Psoas muscle (tissue), 8 donors: Measurements from ENCODE around the gene ATP8A2. TPM values are rescaled to one million over a fixed set of nuclear protein-coding genes. Genes with fewer than 3 reads are reported as not detected.
A peak's percentile ranks its signal among the peaks of the same experiment; 100 is the strongest.

Experiments used
- ATAC-seq, 4 donors: fragments of 200-7000 bp; cut with Tn5 transposase; one replicate each; pipeline ENCODE4 v1.9.1; 2020; ENCODE audit warnings: moderate library complexity in 3 of 4, mild to moderate bottlenecking in 2 of 4
- DNase-seq, 2 donors: peaks; one replicate each; pipeline ENCODE4 v3.0.0-alpha.2; 2020
- H3K27ac ChIP-seq: fragments of 200-600 bp; one replicate; pipeline ENCODE4 v1.8.0; 2022
- H3K27me3 ChIP-seq, 3 donors: fragments of 200-600 bp in 1 of 3; one replicate each; pipeline versions ENCODE4 v1.6.1 to v1.8.0; 2013 to 2022; ENCODE audit warnings: low read length in 2 of 3, mild to moderate bottlenecking in 2 of 3, moderate library complexity in 1 of 3; ENCODE audit not compliant: insufficient read depth in 3 of 3
- H3K36me3 ChIP-seq, 2 donors: fragments of 200-600 bp in 1 of 2; one replicate each; pipeline versions ENCODE4 v1.6.1 to v1.8.0; 2013 to 2022; ENCODE audit warnings: low read depth in 1 of 2, mild to moderate bottlenecking in 1 of 2, moderate library complexity in 1 of 2; ENCODE audit not compliant: insufficient read depth in 1 of 2
- H3K4me1 ChIP-seq: fragments of 200-600 bp; one replicate; pipeline ENCODE4 v1.8.0; 2022
- H3K4me3 ChIP-seq: fragments of 200-600 bp; one replicate; pipeline ENCODE4 v1.8.0; 2022; ENCODE audit warnings: mild to moderate bottlenecking
- H3K9me3 ChIP-seq: fragments of 200-600 bp; one replicate; pipeline ENCODE4 v1.8.0; 2022
- CTCF ChIP-seq: fragments of 200-600 bp; IDR thresholded peaks from one replicate; pipeline ENCODE4 v1.8.0; 2022; ENCODE audit warnings: antibody characterized with exemption
- WGBS, 3 donors: extraction: QIAGEN DNeasy Blood & Tissue Kit; methylation state at CpG; one replicate each; pipeline versions ENCODE4 v1.1.6 to v1.1.7; 2013; 5-methylcytosine and 5-hydroxymethylcytosine counted together
- intact Hi-C, 2 donors: fragments of 100-400 bp; cut with DNase I; formaldehyde crosslinking; loops; one replicate each; pipeline versions ENCODE4 v1.11.0 to v1.14.2; 2022
- polyA plus RNA-seq, 3 donors: library from polyadenylated mRNA; stranded (reverse); fragments of 200-250 nt; gene quantifications; one replicate each; pipeline ENCODE4 v1.2.3, GENCODE V29; 2013
- total RNA-seq, 4 donors: library from RNA; stranded (reverse); fragmentation: NEBNext Ultra II Directional in 2 of 4; extraction: Animal tissue kit (Norgen Biotek cat#: 25700) in 2 of 4; gene quantifications; one replicate each; pipeline versions ENCODE4 v1.2.1 to v1.2.4, GENCODE V29; 2021 to 2023
- donor health status: healthy with polysubstance abuse.
- donor health status: DM: no; HTN: no; CAD: no; lungs with moderate emphysema.
- donor health status: Bipolar disorder and iron deficiency.
- donor health status: healthy.
- donor health status: DM: yes; HTN: yes; CAD: no.
- donor health status: DM: no; HTN: no; CAD: no.
- donor health status: DM: no; HTN: no; CAD: no.
- donor health status: DM: yes; HTN: yes; CAD: no.

Gene ATP8A2
- total and polyA plus RNA-seq, 7 donors = 0.02 to 0.22 (median 0.04) TPM; not detected in 2

- no peak for DNase-seq
- WGBS, 3 donors = 78 to 87% (median 87%) methylated on average over 7 of the region's 7 CpGs
- H3K4me1 ChIP-seq = peaks cover 34% of the 10 kb centered on the region
- TF ChIP-seq CTCF = no peak
- intact Hi-C loops = loop anchor here in 1 of 2 donors (5.0 kb wide), 1 partner anchor 49 kb away; no protein-coding TSS in a partner anchor
- H3K36me3 ChIP-seq = no peaks in the 10 kb centered on the region
- H3K27ac ChIP-seq = peak overlapping the region; percentile 84
- no peaks in the 10 kb centered on the region for H3K27me3 ChIP-seq
- H3K9me3 ChIP-seq = no peaks in the 10 kb centered on the region
- no peak overlapping the region for H3K4me3 ChIP-seq
- ATAC-seq = no peak
Measured at GRCh38 chr13:26020891-26021290, 649.1 kb downstream of the ATP8A2 start.

- peak; percentile 39 to 62 (median 50) for ATAC-seq
- 23 to 46% (median 44%) methylated on average over 2 of the region's 2 CpGs for WGBS, 3 donors
Measured at GRCh38 chr13:26021516-26021915, 649.7 kb downstream of the ATP8A2 start.

GRCh38 chr13:26021956-26022355 lies 650.2 kb downstream of the ATP8A2 start:
- peak overlapping the region; percentile 84 for H3K27ac ChIP-seq
- WGBS, 3 donors = 31 to 46% (median 35%) methylated on average over 3 of the region's 3 CpGs
- peak; percentile 27 to 58 (median 34) for ATAC-seq
- no peaks in the 10 kb centered on the region for H3K27me3 ChIP-seq
- intact Hi-C loops = loop anchor here in 1 of 2 donors (2.0 to 5.0 kb wide), 2 partner anchors 29 to 50 kb away; no protein-coding TSS in a partner anchor
- no peaks in the 10 kb centered on the region for H3K9me3 ChIP-seq
- DNase-seq = no peak
- TF ChIP-seq CTCF = no peak
- H3K4me3 ChIP-seq = no peak overlapping the region
- peaks cover 34% of the 10 kb centered on the region for H3K4me1 ChIP-seq
- no peaks in the 10 kb centered on the region for H3K36me3 ChIP-seq

More at GRCh38 chr13:26021516-26021915, 649.7 kb downstream of the ATP8A2 start:
- no peak for DNase-seq
- peak overlapping the region; percentile 84 for H3K27ac ChIP-seq
- TF ChIP-seq CTCF = no peak
- H3K4me1 ChIP-seq = peaks cover 34% of the 10 kb centered on the region
- intact Hi-C loops = loop anchor here in 1 of 2 donors (5.0 kb wide), 1 partner anchor 49 kb away; no protein-coding TSS in a partner anchor
- H3K9me3 ChIP-seq = no peaks in the 10 kb centered on the region
- no peaks in the 10 kb centered on the region for H3K36me3 ChIP-seq
- H3K27me3 ChIP-seq = no peaks in the 10 kb centered on the region
- H3K4me3 ChIP-seq = no peak overlapping the region

- peak; percentile 94 to 98 (median 96) for ATAC-seq
- Histone ChIP-seq H3K27me3 (no peaks in the 10 kb centered on the region), H3K4me3 (no peak overlapping the region), H3K36me3 (no peaks in the 10 kb centered on the region), H3K27ac (peak overlapping the region; percentile 84), H3K9me3 (no peaks in the 10 kb centered on the region), H3K4me1 (peaks cover 30% of the 10 kb centered on the region)
- intact Hi-C loops = loop anchor here in 1 of 2 donors (2.0 to 5.0 kb wide), 2 partner anchors 28 to 50 kb away; no protein-coding TSS in a partner anchor
- TF ChIP-seq CTCF = no peak
- WGBS, 3 donors = 33 to 41% (median 36%) methylated on average over 13 of the region's 13 CpGs
- peak; percentile 86 to 94 for DNase-seq
Measured at GRCh38 chr13:26022538-26023292, 650.9 kb downstream of the ATP8A2 start.
